ENCODE results near the gene CFAP43. TPM values are rescaled to one million over a fixed set of nuclear protein-coding genes. Genes with fewer than 3 reads are reported as not detected.

The CFAP43 gene
- total and polyA plus RNA-seq, 2 experiments from 2014 or later: 0.57 to 0.83 TPM

GRCh38 chr10:104264783-104265182, 32.6 kb upstream of the CFAP43 start:
- no peak overlapping the region for H2AFZ ChIP-seq
- peaks cover 33% of the 10 kb centered on the region for H3K79me2 ChIP-seq
- no peak overlapping the region for H3K27ac ChIP-seq
- TF ChIP-seq EZH2phosphoT487 (IDR thresholded peaks at IDR 0.05; ENCODE audit: low read depth, severe bottlenecking, unreplicated experiment) (no peak), EZH2 (IDR thresholded peaks at IDR 0.05; ENCODE audit: borderline replicate concordance) (no peak), CTCF (IDR thresholded peaks at IDR 0.05; ENCODE audit: poor library complexity) (no peak)
- H3K27me3 ChIP-seq: no peaks in the 10 kb centered on the region
- H3K4me3 ChIP-seq: no peak overlapping the region
- peak overlapping the region; percentile 11 for H3K4me2 ChIP-seq
- peaks cover 3% of the 10 kb centered on the region for H3K36me3 ChIP-seq (replicated peaks; ENCODE audit: insufficient read depth, low read depth)
- H3K9me3 ChIP-seq (ENCODE audit: low read depth): no peaks in the 10 kb centered on the region
- H4K20me1 ChIP-seq (ENCODE audit: insufficient read depth, poor library complexity, severe bottlenecking): no peaks in the 10 kb centered on the region
- 70% methylated on average over 5 of the region's 5 CpGs for whole genome bisulfite sequencing (ENCODE audit: low lambda C conversion rate, missing lambda C conversion rate)
- no peak for DNase-seq (ENCODE audit: low spot score)
- H3K4me1 ChIP-seq (ENCODE audit: insufficient read depth): peaks cover 16% of the 10 kb centered on the region
- H3K9me2 ChIP-seq (replicated peaks; ENCODE audit: insufficient read depth): no peaks in the 10 kb centered on the region

- Histone ChIP-seq H3K27ac (no peak overlapping the region), H3K4me1 (ENCODE audit: insufficient read depth) (peaks cover 22% of the 10 kb centered on the region), H3K4me2 (no peak overlapping the region), H3K4me3 (no peak overlapping the region), H3K36me3 (replicated peaks; ENCODE audit: insufficient read depth, low read depth) (peaks cover 3% of the 10 kb centered on the region), H3K9me3 (ENCODE audit: low read depth) (no peaks in the 10 kb centered on the region), H2AFZ (no peak overlapping the region), H3K27me3 (no peaks in the 10 kb centered on the region), H4K20me1 (ENCODE audit: insufficient read depth, poor library complexity, severe bottlenecking) (no peaks in the 10 kb centered on the region), H3K9me2 (replicated peaks; ENCODE audit: insufficient read depth) (no peaks in the 10 kb centered on the region), H3K79me2 (peaks cover 58% of the 10 kb centered on the region)
- 80% methylated on average over 5 of the region's 5 CpGs for WGBS (ENCODE audit: low lambda C conversion rate, missing lambda C conversion rate)
- TF ChIP-seq CTCF (IDR thresholded peaks at IDR 0.05; ENCODE audit: poor library complexity) (no peak), EZH2 (IDR thresholded peaks at IDR 0.05; ENCODE audit: borderline replicate concordance) (no peak), EZH2phosphoT487 (IDR thresholded peaks at IDR 0.05; ENCODE audit: low read depth, severe bottlenecking, unreplicated experiment) (no peak)
- no peak for DNase-seq (ENCODE audit: low spot score)
These were observed 29.9 kb upstream of the CFAP43 start for GRCh38 chr10:104262055-104262454.

GRCh38 chr10:104260775-104261115, 28.6 kb upstream of the CFAP43 start:
- Histone ChIP-seq H3K27ac (peak overlapping the region; percentile 54), H3K4me2 (peak overlapping the region; percentile 51), H3K9me3 (ENCODE audit: low read depth) (no peaks in the 10 kb centered on the region), H3K4me1 (ENCODE audit: insufficient read depth) (peaks cover 33% of the 10 kb centered on the region), H3K9me2 (replicated peaks; ENCODE audit: insufficient read depth) (no peaks in the 10 kb centered on the region), H4K20me1 (ENCODE audit: insufficient read depth, poor library complexity, severe bottlenecking) (no peaks in the 10 kb centered on the region), H3K4me3 (no peak overlapping the region), H3K27me3 (no peaks in the 10 kb centered on the region), H2AFZ (no peak overlapping the region), H3K79me2 (peaks cover 68% of the 10 kb centered on the region), H3K36me3 (replicated peaks; ENCODE audit: insufficient read depth, low read depth) (peaks cover 3% of the 10 kb centered on the region)
- DNase-seq (ENCODE audit: low spot score): no peak
- no peak for TF ChIP-seq CTCF (IDR thresholded peaks at IDR 0.05; ENCODE audit: poor library complexity)
- no peak for TF ChIP-seq EZH2phosphoT487 (IDR thresholded peaks at IDR 0.05; ENCODE audit: low read depth, severe bottlenecking, unreplicated experiment)
- no peak for TF ChIP-seq EZH2 (IDR thresholded peaks at IDR 0.05; ENCODE audit: borderline replicate concordance)
- 59% methylated on average over 3 of the region's 3 CpGs for WGBS (ENCODE audit: low lambda C conversion rate, missing lambda C conversion rate)

All from hepatocyte (in vitro differentiated cells).